ENCODE measurements around the gene MID1. TPM values are rescaled to one million over a fixed set of nuclear protein-coding genes. Genes with fewer than 3 reads are reported as not detected.

The MID1 gene
- polyA plus RNA-seq, 3 donors = 0.05 to 0.10 TPM; not detected in 1

- no peak for DNase-seq
- Mint-ChIP-seq H3K4me3 (no peak overlapping the region), H3K27me3 (ENCODE audit: low read depth in 3 of 3) (peaks cover 0 to 1% (median 0%) of the 10 kb centered on the region in 3 donors), H3K4me1 (no peaks in the 10 kb centered on the region), H3K36me3 (no peaks in the 10 kb centered on the region), H3K9me3 (peaks cover 0 to 6% (median 1%) of the 10 kb centered on the region in 7 donors), H3K27ac (no peak overlapping the region)
- H3K4me2 ChIP-seq (replicated peaks; ENCODE audit: extremely low read depth, low read length, poor library complexity, severe bottlenecking) = no peak overlapping the region
- intact Hi-C loops (cut with micrococcal nuclease) = no loop called here
- H3K79me2 ChIP-seq (ENCODE audit: insufficient read depth, low read length) = no peaks in the 10 kb centered on the region
- no peak for TF ChIP-seq CTCF (IDR thresholded peaks at IDR 0.05)
- no peak overlapping the region for H3K27ac ChIP-seq (ENCODE audit: low read depth in 1 of 2, low read length in 2 of 2)
- no peaks in the 10 kb centered on the region for H4K20me1 ChIP-seq (ENCODE audit: insufficient read depth, low read length)
- no peak overlapping the region for H2AFZ ChIP-seq (ENCODE audit: insufficient read depth, low read depth, low read length, poor library complexity, severe bottlenecking)
- no peaks in the 10 kb centered on the region for H3K27me3 ChIP-seq (ENCODE audit: control insufficient read depth in 2 of 2, insufficient read depth in 2 of 2, low read length in 2 of 2)
- H3K36me3 ChIP-seq (replicated peaks in 1 of 2; ENCODE audit: control insufficient read depth in 1 of 2, insufficient read depth in 2 of 2, low read length in 2 of 2) = no peaks in the 10 kb centered on the region
- H3K9ac ChIP-seq (ENCODE audit: insufficient read depth, low read length, poor library complexity, severe bottlenecking) = no peak overlapping the region
- no peak overlapping the region for H3K4me3 ChIP-seq (replicated peaks in 1 of 3; ENCODE audit: low read depth in 2 of 3, low read length in 3 of 3)
- no peaks in the 10 kb centered on the region for H3K4me1 ChIP-seq (ENCODE audit: control insufficient read depth in 1 of 2, insufficient read depth in 2 of 2, low read length in 2 of 2)
- H3K9me3 ChIP-seq (replicated peaks in 1 of 2; ENCODE audit: control insufficient read depth in 1 of 2, insufficient read depth in 1 of 2, low read length in 2 of 2) = no peaks in the 10 kb centered on the region
These were observed 193.1 kb downstream of the MID1 start for GRCh38 chrX:10427249-10427648.

DNA sequence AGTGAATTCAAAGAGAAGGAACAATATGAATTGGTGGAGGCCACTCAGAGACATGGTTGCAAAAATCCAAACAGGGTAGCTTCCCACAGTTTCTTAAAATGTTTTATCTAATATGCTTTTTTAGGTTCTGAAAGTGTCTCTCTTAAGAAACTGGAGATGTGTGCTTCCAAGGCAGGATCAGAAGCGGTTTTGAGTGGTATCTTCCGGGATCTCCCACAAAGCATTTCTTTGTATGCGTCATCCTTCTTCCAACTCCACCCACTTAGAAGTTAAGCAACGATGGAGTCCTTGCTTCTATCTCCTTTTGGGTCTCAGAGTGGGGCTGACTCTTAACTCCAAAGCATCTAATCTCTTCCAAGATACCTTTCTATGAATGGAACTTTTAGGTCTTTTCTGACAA, 196.7 kb downstream of the MID1 start:
- no peaks in the 10 kb centered on the region for H3K79me2 ChIP-seq (ENCODE audit: insufficient read depth, low read length)
- no peak overlapping the region for H3K4me3 ChIP-seq (replicated peaks in 1 of 3; ENCODE audit: low read depth in 2 of 3, low read length in 3 of 3)
- H3K9ac ChIP-seq (ENCODE audit: insufficient read depth, low read length, poor library complexity, severe bottlenecking) = no peak overlapping the region
- H3K9me3 ChIP-seq (replicated peaks in 1 of 2; ENCODE audit: control insufficient read depth in 1 of 2, insufficient read depth in 1 of 2, low read length in 2 of 2) = no peaks in the 10 kb centered on the region
- peaks cover 0 to 6% (median 1%) of the 10 kb centered on the region in 7 donors for H3K9me3 Mint-ChIP-seq
- no peaks in the 10 kb centered on the region for H3K36me3 ChIP-seq (replicated peaks in 1 of 2; ENCODE audit: control insufficient read depth in 1 of 2, insufficient read depth in 2 of 2, low read length in 2 of 2)
- no peak for DNase-seq
- no peaks in the 10 kb centered on the region for H3K4me1 Mint-ChIP-seq
- H2AFZ ChIP-seq (ENCODE audit: insufficient read depth, low read depth, low read length, poor library complexity, severe bottlenecking) = no peak overlapping the region
- no peaks in the 10 kb centered on the region for H3K4me1 ChIP-seq (ENCODE audit: control insufficient read depth in 1 of 2, insufficient read depth in 2 of 2, low read length in 2 of 2)
- H4K20me1 ChIP-seq (ENCODE audit: insufficient read depth, low read length) = no peaks in the 10 kb centered on the region
- peaks cover 0 to 3% (median 0%) of the 10 kb centered on the region in 3 donors for H3K27me3 Mint-ChIP-seq (ENCODE audit: low read depth in 3 of 3)
- no peaks in the 10 kb centered on the region for H3K27me3 ChIP-seq (ENCODE audit: control insufficient read depth in 2 of 2, insufficient read depth in 2 of 2, low read length in 2 of 2)
- no peak for TF ChIP-seq CTCF (IDR thresholded peaks at IDR 0.05)
- H3K36me3 Mint-ChIP-seq = no peaks in the 10 kb centered on the region
- no peak overlapping the region for H3K27ac ChIP-seq (ENCODE audit: low read depth in 1 of 2, low read length in 2 of 2)
- no peak overlapping the region for H3K4me2 ChIP-seq (replicated peaks; ENCODE audit: extremely low read depth, low read length, poor library complexity, severe bottlenecking)
- intact Hi-C loops (cut with micrococcal nuclease) = no loop called here
- WGBS (ENCODE audit: insufficient coverage) = no CpG with 5 or more reads among the region's 4 CpGs
- H3K27ac Mint-ChIP-seq = no peak overlapping the region
- H3K4me3 Mint-ChIP-seq = no peak overlapping the region
